ENCODE results near the gene MXI1.

DNA sequence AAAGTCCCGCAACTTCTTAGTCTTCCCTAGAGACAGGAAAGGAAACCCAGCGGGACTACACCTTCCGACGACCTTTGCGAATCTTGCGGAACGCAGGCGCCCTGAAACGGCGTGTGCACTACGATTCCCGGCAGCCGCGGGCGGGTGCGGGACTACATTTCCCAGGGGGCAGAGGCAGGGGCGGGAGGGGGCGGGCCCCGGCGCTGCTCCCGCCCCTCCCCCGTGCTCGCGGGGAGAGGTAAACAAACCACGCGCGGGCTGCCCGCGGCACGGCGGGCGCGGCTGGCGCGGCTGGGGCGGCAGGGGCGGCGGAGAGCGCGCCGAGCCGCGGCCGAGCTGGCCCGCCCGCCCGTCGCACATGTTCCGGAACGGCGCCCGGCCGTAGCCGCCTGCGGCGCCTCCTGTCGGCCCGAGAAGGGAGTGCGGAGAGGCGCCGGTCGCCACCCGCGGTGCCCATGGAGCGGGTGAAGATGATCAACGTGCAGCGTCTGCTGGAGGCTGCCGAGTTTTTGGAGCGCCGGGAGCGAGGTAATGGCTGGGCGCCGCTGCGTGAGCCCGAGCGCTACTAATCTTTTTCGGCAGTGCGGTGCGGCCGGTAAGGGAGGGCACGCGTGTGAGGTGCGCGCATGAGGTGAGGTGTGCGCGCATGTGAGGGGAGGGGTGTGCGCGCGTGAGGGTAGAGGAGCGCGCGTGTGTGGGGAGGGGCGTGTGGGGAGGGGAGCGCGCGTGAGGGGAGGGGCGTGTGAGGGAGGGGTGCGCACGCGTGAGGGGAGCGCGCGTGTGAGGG, 18.5 kb downstream of the MXI1 start:
- TF ChIP-seq SUZ12 (IDR thresholded peaks at IDR 0.05; ENCODE audit: extremely low read depth, insufficient read depth, insufficient read length) (no peak), ZNF274 (IDR thresholded peaks at IDR 0.05; ENCODE audit: low read depth, low read length) (no peak)

Measured in NT2/D1 (cell line).